Neural cell (in vitro differentiated cells): ENCODE measurements around the gene RPL26. TPM values are rescaled to one million over a fixed set of nuclear protein-coding genes. Genes with fewer than 3 reads are reported as not detected.

Experiments
- H2AFZ ChIP-seq: fragments of 200-600, 300-800 bp; sonication (generic), shearing (Covaris generic); 2 replicates; pipeline ENCODE4 v1.6.0; 2014; ENCODE audit warnings: low read depth, mild to moderate bottlenecking, antibody characterized with exemption, low read length, moderate library complexity
- H3F3A ChIP-seq: fragments of 200-600 bp; shearing (Covaris generic); 2 replicates; pipeline ENCODE4 v1.6.1; 2016; ENCODE audit warnings: mild to moderate bottlenecking, moderate library complexity, mixed read lengths, antibody characterized with exemption, low read length; ENCODE audit not compliant: insufficient read depth, poor library complexity, severe bottlenecking
- H3K27ac ChIP-seq: fragments of 200-600, 300-800 bp; sonication (generic), shearing (Covaris generic); 2 replicates; pipeline ENCODE4 v1.5.1; 2014; ENCODE audit warnings: mild to moderate bottlenecking, low read length, moderate library complexity
- H3K27me3 ChIP-seq: fragments of 300-800, 200-600 bp; sonication (generic), shearing (Covaris generic); 2 replicates; pipeline ENCODE4 v1.6.0; 2014; ENCODE audit warnings: mild to moderate bottlenecking, low read depth, low read length, moderate library complexity; ENCODE audit not compliant: insufficient read depth
- H3K36me3 ChIP-seq: fragments of 300-800, 200-600 bp; sonication (generic), shearing (Covaris generic); 2 replicates; pipeline ENCODE4 v1.5.1; 2014; ENCODE audit warnings: mild to moderate bottlenecking, antibody characterized with exemption, low read length, moderate library complexity; ENCODE audit not compliant: insufficient read depth
- H3K4me2 ChIP-seq: fragments of 300-800, 200-600 bp; sonication (generic), shearing (Covaris generic); 2 replicates; pipeline ENCODE4 v1.6.0; 2014; ENCODE audit warnings: mild to moderate bottlenecking, low read length
- H3K4me3 ChIP-seq: fragments of 300-800, 200-600 bp; sonication (generic), shearing (Covaris generic); 2 replicates; pipeline ENCODE4 v1.5.1; 2014; ENCODE audit warnings: mild to moderate bottlenecking, low read length, moderate library complexity
- H3K79me2 ChIP-seq: fragments of 200-600 bp; shearing (Covaris generic); replicated peaks from 2 replicates; pipeline ENCODE4 v1.6.0; 2014; ENCODE audit warnings: mild to moderate bottlenecking, low read length, moderate library complexity; ENCODE audit not compliant: insufficient read depth
- H3K9ac ChIP-seq: fragments of 300-800, 200-600 bp; sonication (generic), shearing (Covaris generic); 2 replicates; pipeline ENCODE4 v1.6.1; 2016; ENCODE audit warnings: mild to moderate bottlenecking, low read length, mixed read lengths
- H3K9me2 ChIP-seq: fragments of 200-600 bp; shearing (Covaris generic); 2 replicates; pipeline ENCODE4 v1.6.1; 2016; ENCODE audit warnings: mild to moderate bottlenecking, low read length, mixed read lengths; ENCODE audit not compliant: insufficient read depth
- H3K9me3 ChIP-seq: fragments of 200-600, 300-800 bp; sonication (generic), shearing (Covaris generic); 2 replicates; pipeline ENCODE4 v1.6.1; 2016; ENCODE audit warnings: mild to moderate bottlenecking, mixed run types, low read length, moderate library complexity, mixed read lengths
- H4K20me1 ChIP-seq: fragments of 200-600 bp; shearing (Covaris generic); 2 replicates; pipeline ENCODE4 v1.6.1; 2016; ENCODE audit warnings: mild to moderate bottlenecking, mixed run types; ENCODE audit not compliant: insufficient read depth
- EP300 ChIP-seq: fragments of 450-650 bp; conservative IDR thresholded peaks from 2 replicates; pipeline ENCODE4 v1.6.1; 2014; ENCODE audit warnings: antibody characterized with exemption, mild to moderate bottlenecking, moderate library complexity; ENCODE audit not compliant: poor library complexity, severe bottlenecking
- EZH2 ChIP-seq: fragments of 200-600, 300-800 bp; shearing (Covaris generic), sonication (generic); IDR thresholded peaks from 2 replicates; pipeline ENCODE4 v1.6.1; 2014; ENCODE audit warnings: antibody characterized with exemption, low read length, borderline replicate concordance, mild to moderate bottlenecking; ENCODE audit not compliant: insufficient read depth, poor library complexity, severe bottlenecking
- MXI1 ChIP-seq: fragments of 450-650 bp; conservative IDR thresholded peaks from 2 replicates; pipeline ENCODE4 v1.6.1; 2014; ENCODE audit warnings: antibody characterized with exemption, mild to moderate bottlenecking; ENCODE audit not compliant: poor library complexity, severe bottlenecking
- POLR2AphosphoS5 ChIP-seq: IDR thresholded peaks from 2 replicates; pipeline ENCODE4 v1.6.1; 2012
- RAD21 ChIP-seq: fragments of 450-650 bp; conservative IDR thresholded peaks from 2 replicates; pipeline ENCODE4 v1.6.1; 2014; ENCODE audit warnings: antibody characterized with exemption, mild to moderate bottlenecking, moderate library complexity
- SMC3 ChIP-seq: fragments of 450-650 bp; conservative IDR thresholded peaks from 2 replicates; pipeline ENCODE4 v1.6.1; 2014; ENCODE audit warnings: antibody characterized with exemption, mild to moderate bottlenecking, moderate library complexity; ENCODE audit not compliant: poor library complexity
- TAF1 ChIP-seq: IDR thresholded peaks from 2 replicates; pipeline ENCODE4 v1.6.1; 2012; ENCODE audit warnings: low read depth
- polyA plus RNA-seq: library from polyadenylated mRNA; depleted of rRNA; stranded (reverse); fragments of >200 nt; gene quantifications from 2 replicates; pipeline ENCODE4 v1.2.3, GENCODE V29; 2014
- TF ChIP-seq, protein P1 (sequence below): IDR thresholded peaks from 2 replicates; pipeline ENCODE4 v1.6.1; 2012; ENCODE audit warnings: borderline replicate concordance
- TF ChIP-seq, protein P2 (sequence below): fragments of 450-650 bp; IDR thresholded peaks from 2 replicates; pipeline ENCODE4 v1.5.1; 2014; ENCODE audit warnings: antibody characterized with exemption, mild to moderate bottlenecking, moderate library complexity; ENCODE audit not compliant: poor library complexity, severe bottlenecking

The RPL26 gene
- polyA plus RNA-seq, 1 donor from 2014 or later: 4,061 TPM

DNA sequence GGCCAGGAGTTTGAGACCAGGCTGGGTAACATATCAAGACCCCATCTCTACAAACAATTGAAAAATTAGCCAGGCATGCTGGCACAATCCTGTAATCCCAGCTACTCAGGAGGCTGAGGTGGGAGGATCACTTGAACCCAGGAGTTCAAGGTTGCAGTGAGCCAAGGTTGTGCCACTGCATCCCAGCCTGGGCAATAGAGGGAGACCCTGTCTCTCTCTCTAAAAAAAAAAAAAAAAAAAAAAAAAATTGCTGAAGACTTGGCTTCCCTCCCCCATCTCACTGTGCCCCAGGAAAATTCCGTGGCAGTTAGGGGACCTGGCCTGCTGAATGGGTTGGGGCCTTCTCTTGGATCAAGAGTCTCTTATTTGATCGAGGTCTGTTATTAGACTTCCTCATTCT lies 43.5 kb downstream of the RPL26 start, which contains the start of gene ODF4:
Gene ODF4 (plus strand): TSS at position 301 of the 400 bp plus-strand sequence. CDS start 212 bp downstream, outside the sequence.
- Histone ChIP-seq H2AFZ (no peak within 1 kb of the TSS), H3K79me2 (no peaks in the 10 kb centered on the region), H3K4me2 (no peak within 1 kb of the TSS), H3K9me3 (no peaks in the 10 kb centered on the region), H3F3A (no peaks in the 10 kb centered on the region), H3K9ac (no peak within 1 kb of the TSS), H3K27ac (no peak within 1 kb of the TSS), H3K4me3 (no peak within 1 kb of the TSS), H3K9me2 (no peaks in the 10 kb centered on the region), H3K36me3 (no peaks in the 10 kb centered on the region), H4K20me1 (no peaks in the 10 kb centered on the region), H3K27me3 (no peaks in the 10 kb centered on the region)
- TF ChIP-seq RAD21: no peak
- TF ChIP-seq, protein P1, sequence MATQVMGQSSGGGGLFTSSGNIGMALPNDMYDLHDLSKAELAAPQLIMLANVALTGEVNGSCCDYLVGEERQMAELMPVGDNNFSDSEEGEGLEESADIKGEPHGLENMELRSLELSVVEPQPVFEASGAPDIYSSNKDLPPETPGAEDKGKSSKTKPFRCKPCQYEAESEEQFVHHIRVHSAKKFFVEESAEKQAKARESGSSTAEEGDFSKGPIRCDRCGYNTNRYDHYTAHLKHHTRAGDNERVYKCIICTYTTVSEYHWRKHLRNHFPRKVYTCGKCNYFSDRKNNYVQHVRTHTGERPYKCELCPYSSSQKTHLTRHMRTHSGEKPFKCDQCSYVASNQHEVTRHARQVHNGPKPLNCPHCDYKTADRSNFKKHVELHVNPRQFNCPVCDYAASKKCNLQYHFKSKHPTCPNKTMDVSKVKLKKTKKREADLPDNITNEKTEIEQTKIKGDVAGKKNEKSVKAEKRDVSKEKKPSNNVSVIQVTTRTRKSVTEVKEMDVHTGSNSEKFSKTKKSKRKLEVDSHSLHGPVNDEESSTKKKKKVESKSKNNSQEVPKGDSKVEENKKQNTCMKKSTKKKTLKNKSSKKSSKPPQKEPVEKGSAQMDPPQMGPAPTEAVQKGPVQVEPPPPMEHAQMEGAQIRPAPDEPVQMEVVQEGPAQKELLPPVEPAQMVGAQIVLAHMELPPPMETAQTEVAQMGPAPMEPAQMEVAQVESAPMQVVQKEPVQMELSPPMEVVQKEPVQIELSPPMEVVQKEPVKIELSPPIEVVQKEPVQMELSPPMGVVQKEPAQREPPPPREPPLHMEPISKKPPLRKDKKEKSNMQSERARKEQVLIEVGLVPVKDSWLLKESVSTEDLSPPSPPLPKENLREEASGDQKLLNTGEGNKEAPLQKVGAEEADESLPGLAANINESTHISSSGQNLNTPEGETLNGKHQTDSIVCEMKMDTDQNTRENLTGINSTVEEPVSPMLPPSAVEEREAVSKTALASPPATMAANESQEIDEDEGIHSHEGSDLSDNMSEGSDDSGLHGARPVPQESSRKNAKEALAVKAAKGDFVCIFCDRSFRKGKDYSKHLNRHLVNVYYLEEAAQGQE: no peak
- TF ChIP-seq TAF1: no peak
- TF ChIP-seq SMC3: no peak
- TF ChIP-seq EP300: no peak
- no peak for TF ChIP-seq POLR2AphosphoS5
- TF ChIP-seq MXI1: no peak
- TF ChIP-seq, protein P2, sequence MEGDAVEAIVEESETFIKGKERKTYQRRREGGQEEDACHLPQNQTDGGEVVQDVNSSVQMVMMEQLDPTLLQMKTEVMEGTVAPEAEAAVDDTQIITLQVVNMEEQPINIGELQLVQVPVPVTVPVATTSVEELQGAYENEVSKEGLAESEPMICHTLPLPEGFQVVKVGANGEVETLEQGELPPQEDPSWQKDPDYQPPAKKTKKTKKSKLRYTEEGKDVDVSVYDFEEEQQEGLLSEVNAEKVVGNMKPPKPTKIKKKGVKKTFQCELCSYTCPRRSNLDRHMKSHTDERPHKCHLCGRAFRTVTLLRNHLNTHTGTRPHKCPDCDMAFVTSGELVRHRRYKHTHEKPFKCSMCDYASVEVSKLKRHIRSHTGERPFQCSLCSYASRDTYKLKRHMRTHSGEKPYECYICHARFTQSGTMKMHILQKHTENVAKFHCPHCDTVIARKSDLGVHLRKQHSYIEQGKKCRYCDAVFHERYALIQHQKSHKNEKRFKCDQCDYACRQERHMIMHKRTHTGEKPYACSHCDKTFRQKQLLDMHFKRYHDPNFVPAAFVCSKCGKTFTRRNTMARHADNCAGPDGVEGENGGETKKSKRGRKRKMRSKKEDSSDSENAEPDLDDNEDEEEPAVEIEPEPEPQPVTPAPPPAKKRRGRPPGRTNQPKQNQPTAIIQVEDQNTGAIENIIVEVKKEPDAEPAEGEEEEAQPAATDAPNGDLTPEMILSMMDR: no peak
- TF ChIP-seq EZH2: no peak

DNA sequence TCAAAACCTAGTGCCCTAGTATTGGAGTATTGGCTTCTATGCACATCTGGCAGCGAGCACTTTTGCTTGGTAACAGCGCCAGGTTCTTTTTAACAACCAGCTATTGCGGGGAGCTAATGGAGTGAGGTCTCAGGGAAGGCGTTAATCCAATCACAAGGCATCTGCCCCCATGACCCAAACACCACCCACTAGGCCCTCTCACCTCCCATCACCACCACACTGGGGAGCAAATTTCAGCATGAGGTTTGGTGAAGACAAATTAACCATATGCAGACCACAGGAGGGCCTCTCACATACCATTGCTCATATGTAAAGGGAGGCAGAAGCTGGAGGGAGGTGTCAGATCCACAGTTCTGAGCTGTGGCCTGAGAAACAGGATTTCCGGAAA lies 44.2 kb downstream of the RPL26 start:
- Histone ChIP-seq H3K36me3 (no peaks in the 10 kb centered on the region), H3K4me2 (no peak overlapping the region), H3K4me3 (no peak overlapping the region), H3K9ac (no peak overlapping the region), H3K9me2 (no peaks in the 10 kb centered on the region), H3K27ac (no peak overlapping the region), H3K9me3 (no peaks in the 10 kb centered on the region), H2AFZ (no peak overlapping the region), H3F3A (no peaks in the 10 kb centered on the region), H4K20me1 (no peaks in the 10 kb centered on the region), H3K79me2 (no peaks in the 10 kb centered on the region), H3K27me3 (no peaks in the 10 kb centered on the region)
- TF ChIP-seq TAF1: no peak
- TF ChIP-seq, protein P2: no peak
- TF ChIP-seq MXI1: no peak
- no peak for TF ChIP-seq RAD21
- no peak for TF ChIP-seq POLR2AphosphoS5
- no peak for TF ChIP-seq EP300
- no peak for TF ChIP-seq EZH2
- TF ChIP-seq, protein P1: no peak
- TF ChIP-seq SMC3: no peak
